ENCODE results near the gene FAM114A2. TPM values are rescaled to one million over a fixed set of nuclear protein-coding genes. Genes with fewer than 3 reads are reported as not detected.

The FAM114A2 gene
- total and polyA plus RNA-seq, 4 donors = 5.4 to 18.3 (median 11.6) TPM

DNA sequence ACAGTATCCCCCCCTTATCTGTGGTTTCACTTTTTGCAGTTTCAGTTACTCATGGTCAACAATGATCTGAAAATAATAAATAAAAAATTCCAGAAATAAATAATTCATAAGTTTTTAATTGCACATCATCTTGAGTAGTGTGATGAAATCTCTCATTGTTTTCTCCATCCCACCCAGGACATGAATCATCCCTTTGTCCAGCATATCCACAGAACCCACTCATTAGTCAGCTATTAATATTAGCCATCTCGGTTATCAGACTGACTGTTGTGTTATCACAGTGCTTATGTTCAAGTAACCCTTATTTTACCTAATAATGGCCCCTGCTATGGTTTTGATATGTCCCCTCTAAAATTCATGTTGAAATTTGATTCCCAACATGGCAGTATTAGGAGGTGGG lies 40.7 kb downstream of the FAM114A2 start:
- Histone ChIP-seq H3K9ac (ENCODE audit: low read depth in 1 of 2, low read length in 2 of 2) (no peak overlapping the region), H3K27ac (ENCODE audit: low read depth in 1 of 2, low read length in 2 of 2) (no peak overlapping the region), H3K4me1 (ENCODE audit: control insufficient read depth in 4 of 4, insufficient read depth in 4 of 4, low read length in 3 of 4) (no peaks in the 10 kb centered on the region), H3K27me3 (ENCODE audit: control insufficient read depth in 4 of 4, insufficient read depth in 4 of 4, low read length in 3 of 4) (no peaks in the 10 kb centered on the region), H3K9me3 (ENCODE audit: control insufficient read depth in 4 of 4, low read length in 3 of 4) (no peaks in the 10 kb centered on the region), H3K36me3 (ENCODE audit: control insufficient read depth in 4 of 4, insufficient read depth in 3 of 4, low read depth in 1 of 4, low read length in 3 of 4) (peaks cover 2 to 30% (median 19%) of the 10 kb centered on the region in 4 donors), H3K4me3 (ENCODE audit: low read depth in 1 of 3, low read length in 3 of 3) (no peak overlapping the region)
- 79% methylated on average over 1 of the region's 1 CpG for WGBS
- no peak for TF ChIP-seq YY1 (IDR thresholded peaks at IDR 0.05)
- TF ChIP-seq MAX (IDR thresholded peaks at IDR 0.05) = no peak
- TF ChIP-seq TAF1 (conservative IDR thresholded peaks at IDR 0.05) = no peak
- TF ChIP-seq HNF4G (IDR thresholded peaks at IDR 0.05) = no peak
- no peak for TF ChIP-seq RAD21 (IDR thresholded peaks at IDR 0.05)
- TF ChIP-seq CTCF (IDR thresholded peaks at IDR 0.05; ENCODE audit: low read depth, low read length, missing input control) = no peak
- TF ChIP-seq, protein P1, sequence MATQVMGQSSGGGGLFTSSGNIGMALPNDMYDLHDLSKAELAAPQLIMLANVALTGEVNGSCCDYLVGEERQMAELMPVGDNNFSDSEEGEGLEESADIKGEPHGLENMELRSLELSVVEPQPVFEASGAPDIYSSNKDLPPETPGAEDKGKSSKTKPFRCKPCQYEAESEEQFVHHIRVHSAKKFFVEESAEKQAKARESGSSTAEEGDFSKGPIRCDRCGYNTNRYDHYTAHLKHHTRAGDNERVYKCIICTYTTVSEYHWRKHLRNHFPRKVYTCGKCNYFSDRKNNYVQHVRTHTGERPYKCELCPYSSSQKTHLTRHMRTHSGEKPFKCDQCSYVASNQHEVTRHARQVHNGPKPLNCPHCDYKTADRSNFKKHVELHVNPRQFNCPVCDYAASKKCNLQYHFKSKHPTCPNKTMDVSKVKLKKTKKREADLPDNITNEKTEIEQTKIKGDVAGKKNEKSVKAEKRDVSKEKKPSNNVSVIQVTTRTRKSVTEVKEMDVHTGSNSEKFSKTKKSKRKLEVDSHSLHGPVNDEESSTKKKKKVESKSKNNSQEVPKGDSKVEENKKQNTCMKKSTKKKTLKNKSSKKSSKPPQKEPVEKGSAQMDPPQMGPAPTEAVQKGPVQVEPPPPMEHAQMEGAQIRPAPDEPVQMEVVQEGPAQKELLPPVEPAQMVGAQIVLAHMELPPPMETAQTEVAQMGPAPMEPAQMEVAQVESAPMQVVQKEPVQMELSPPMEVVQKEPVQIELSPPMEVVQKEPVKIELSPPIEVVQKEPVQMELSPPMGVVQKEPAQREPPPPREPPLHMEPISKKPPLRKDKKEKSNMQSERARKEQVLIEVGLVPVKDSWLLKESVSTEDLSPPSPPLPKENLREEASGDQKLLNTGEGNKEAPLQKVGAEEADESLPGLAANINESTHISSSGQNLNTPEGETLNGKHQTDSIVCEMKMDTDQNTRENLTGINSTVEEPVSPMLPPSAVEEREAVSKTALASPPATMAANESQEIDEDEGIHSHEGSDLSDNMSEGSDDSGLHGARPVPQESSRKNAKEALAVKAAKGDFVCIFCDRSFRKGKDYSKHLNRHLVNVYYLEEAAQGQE (IDR thresholded peaks at IDR 0.05) = no peak
- no peak for TF ChIP-seq EGR1 (IDR thresholded peaks at IDR 0.05; ENCODE audit: low read depth in 2 of 2)
- TF ChIP-seq ZBTB33 (IDR thresholded peaks at IDR 0.05) = no peak
- no peak for TF ChIP-seq FOXA1 (IDR thresholded peaks at IDR 0.05)
- TF ChIP-seq HNF4A (conservative IDR thresholded peaks at IDR 0.05) = no peak
- no peak for DNase-seq (ENCODE audit: low spot score)

GRCh38 chr5:153991168-153991567 lies 47.5 kb downstream of the FAM114A2 start:
- Histone ChIP-seq H3K4me1 (ENCODE audit: control insufficient read depth in 4 of 4, insufficient read depth in 4 of 4, low read length in 3 of 4) (no peaks in the 10 kb centered on the region), H3K9me3 (ENCODE audit: control insufficient read depth in 4 of 4, low read length in 3 of 4) (no peaks in the 10 kb centered on the region), H3K36me3 (ENCODE audit: control insufficient read depth in 4 of 4, insufficient read depth in 3 of 4, low read depth in 1 of 4, low read length in 3 of 4) (peaks cover 0 to 18% (median 10%) of the 10 kb centered on the region in 4 donors), H3K9ac (ENCODE audit: low read depth in 1 of 2, low read length in 2 of 2) (no peak overlapping the region), H3K27me3 (ENCODE audit: control insufficient read depth in 4 of 4, insufficient read depth in 4 of 4, low read length in 3 of 4) (no peaks in the 10 kb centered on the region), H3K4me3 (ENCODE audit: low read depth in 1 of 3, low read length in 3 of 3) (no peak overlapping the region), H3K27ac (ENCODE audit: low read depth in 1 of 2, low read length in 2 of 2) (no peak overlapping the region)
- TF ChIP-seq HNF4A (conservative IDR thresholded peaks at IDR 0.05) = peak; percentile 15 to 33
- no peak for TF ChIP-seq RAD21 (IDR thresholded peaks at IDR 0.05)
- no peak for DNase-seq (ENCODE audit: low spot score)

Data from liver (tissue), 9 donors.